Activated CD8-positive, alpha-beta memory T cell treated with anti-CD3 and anti-CD28 coated beads, Interleukin-2, amount 50 U/mL, for 4 hours (primary cell): ENCODE results near the gene RHOT2.

ENCODE experiments used
- DNase-seq: peaks from one replicate; pipeline ENCODE4 v3.0.0-alpha.2; 2020

Gene RHOT2

DNA sequence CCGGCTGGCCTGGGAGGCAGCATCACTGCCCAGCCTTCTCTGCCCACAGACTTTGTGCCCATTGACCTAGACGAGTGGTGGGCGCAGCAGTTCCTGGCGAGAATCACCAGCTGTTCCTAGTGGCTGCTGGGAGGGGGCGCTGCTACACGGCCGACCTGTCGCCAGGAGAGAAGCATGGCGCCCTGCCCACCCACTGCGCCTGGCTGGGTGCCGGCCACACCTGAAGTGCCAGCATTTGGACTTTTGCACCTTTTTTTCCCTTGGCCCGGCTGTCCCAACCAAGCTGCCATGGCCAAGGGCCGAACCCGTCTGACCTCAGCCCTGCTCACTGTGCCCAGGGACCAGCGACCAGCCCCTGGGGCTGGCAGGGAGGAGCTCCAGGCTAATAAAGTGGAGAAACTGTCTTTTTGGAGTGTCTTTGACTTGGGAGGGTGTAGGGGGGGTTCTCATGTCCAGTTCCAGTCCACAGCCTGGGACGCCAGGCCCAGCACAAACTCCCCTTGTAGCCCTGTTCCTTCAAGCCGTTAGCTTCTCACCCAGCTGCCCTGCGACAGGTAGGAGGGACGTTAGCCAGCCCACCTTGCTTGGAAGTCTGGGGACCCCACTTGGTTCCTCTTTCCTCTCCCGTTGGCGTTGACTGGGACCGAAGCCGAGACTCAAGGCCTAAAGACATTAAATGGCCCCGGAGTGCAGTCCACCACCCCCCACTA, 19.7 kb upstream of the RHOT2 start:
- DNase-seq: peak; percentile 34

DNA sequence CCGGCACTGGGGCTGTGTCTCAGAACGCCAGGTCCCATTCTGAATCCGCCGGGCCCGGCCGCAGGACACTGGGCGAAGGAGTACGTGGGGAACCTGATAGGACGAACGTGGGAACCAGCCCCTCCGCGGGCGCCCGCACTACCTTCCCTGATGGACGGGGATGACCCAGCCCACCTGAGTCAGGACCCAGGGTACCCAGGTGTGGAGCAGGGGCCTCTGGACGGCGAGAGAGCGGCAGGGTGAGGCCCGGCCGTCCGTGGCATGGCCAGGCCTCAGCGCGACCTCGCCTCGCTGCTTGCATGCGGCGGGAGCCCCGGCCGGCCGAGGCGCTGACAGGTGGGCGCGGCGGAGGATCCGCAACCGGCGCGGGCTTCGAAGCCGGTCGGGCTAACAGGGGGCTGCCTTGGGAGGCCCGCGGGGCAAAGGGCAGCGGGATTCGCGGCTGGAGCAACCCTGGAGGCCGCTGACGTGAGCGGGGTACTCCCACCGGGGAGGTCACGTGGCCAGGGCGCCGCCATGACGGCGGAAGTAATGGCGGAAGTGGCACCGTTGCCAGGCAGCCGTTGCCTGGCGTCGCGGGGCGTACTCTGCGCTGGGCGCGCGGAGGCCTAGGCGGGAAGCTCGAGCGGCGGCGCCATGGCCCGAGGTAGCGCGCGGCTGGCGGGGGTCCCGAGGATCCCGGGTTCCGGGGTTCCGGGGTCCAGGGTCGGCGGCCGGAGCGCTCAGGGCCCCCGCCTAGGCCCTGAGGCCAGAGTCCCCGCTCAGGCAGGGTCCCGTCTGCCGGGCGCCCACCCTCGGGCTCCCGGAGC, 18.9 kb upstream of the RHOT2 start, which contains the start of gene WDR90:
Gene WDR90, plus strand, starts transcription at position 585 of the 809 bp plus-strand sequence. Its CDS starts 52 bp downstream, at position 637.
- DNase-seq: peak; percentile 94

DNA sequence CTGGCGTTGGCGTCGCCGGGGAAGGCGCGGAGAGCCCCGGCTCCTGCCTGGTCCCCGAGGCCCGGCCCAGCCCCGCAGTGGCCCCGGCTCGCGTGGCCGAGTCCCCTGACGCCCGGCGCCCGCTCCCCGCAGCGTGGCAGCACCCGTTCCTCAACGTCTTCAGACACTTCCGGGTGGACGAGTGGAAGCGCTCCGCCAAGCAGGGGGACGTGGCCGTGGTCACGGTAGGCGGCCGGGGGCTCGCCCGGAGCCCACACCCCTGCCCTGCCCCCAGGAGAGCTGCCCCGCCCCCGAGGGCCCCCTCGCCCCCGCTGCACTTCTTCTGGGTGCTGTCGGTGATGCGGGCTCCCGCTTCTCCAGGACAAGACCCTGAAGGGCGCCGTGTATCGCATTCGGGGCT, 18.3 kb upstream of the RHOT2 start:
- no peak for DNase-seq

DNA sequence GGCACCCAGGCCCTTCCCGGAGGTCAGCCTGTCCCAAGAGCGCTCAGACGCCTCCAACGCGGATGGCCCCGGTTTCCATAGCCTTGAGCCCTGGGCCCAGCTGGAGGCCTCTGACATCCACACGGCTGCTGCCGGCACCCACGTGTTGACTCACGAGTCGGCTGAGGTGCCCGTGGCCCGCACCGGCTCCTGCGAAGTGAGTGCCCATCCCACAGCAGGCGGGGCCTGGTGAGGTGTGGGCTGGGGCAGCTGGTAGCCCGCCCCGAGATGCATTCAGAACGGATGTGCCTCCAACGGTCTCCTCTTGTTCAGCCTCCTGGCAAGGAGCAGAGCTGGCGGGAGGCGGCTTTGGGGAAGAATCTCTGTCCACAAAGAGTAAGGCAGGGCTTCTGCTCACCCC, 16.1 kb upstream of the RHOT2 start:
- no peak for DNase-seq

DNA sequence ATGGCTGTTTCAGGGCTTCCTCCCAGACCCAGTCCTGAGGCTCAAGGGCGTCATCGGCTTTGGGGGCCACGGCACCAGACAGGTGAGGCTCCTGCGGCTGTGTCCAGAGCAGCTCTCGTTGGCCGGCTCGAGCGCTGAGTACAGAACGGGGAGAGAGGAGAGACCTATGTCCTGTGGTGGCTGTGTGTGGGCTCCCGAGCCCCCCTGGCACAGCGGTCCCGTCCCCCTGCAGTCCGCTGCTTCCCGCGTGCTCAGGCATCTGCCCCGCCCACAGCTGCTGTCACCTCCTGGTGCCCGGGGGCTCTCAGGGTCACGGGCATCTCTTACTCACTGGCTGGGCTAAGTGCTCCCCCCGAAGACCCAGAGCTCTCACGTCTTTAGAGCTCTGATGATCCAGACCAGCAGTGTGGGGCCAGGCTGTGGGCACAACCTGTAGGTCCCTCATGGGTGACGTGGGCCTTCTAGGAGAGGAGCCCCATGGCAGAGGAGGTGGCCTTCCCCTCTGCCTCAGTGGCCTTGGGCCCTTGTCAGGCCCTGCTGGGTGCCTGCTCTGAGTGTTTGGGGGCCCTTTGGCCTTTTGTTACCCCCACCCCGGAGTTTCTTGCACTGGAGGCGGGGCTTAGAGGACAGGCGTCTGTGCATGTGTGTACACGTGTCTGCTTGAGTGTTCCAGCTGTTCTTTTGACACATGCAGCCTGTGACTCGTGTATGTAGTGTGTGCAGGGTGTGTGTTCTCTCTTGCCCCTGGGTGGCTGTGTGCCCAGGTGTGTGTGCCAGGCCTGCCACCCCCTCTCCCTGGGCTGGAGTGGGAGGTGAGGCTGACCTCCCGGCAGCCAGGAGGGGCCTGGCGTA, 15.3 kb upstream of the RHOT2 start:
- no peak for DNase-seq

DNA sequence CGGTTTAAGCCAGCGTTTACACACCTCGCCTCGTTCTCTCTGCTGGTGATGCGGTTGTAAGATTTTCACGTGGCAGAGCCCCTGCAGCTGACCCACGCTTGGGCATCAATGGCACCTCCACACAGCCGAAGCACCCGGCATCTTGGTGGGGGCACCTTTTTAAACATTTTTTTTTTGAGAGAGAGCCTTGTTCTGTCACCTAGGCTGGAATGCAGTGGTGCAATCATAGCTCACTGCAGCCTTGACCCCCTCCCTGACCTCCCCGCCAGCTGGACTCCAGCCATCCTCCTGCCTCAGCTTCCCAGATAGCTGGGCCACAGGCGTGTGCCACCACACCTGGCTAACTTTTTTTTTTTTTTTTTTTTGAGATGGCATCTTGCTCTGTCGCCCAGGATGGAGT, 13.9 kb upstream of the RHOT2 start:
- no peak for DNase-seq

DNA sequence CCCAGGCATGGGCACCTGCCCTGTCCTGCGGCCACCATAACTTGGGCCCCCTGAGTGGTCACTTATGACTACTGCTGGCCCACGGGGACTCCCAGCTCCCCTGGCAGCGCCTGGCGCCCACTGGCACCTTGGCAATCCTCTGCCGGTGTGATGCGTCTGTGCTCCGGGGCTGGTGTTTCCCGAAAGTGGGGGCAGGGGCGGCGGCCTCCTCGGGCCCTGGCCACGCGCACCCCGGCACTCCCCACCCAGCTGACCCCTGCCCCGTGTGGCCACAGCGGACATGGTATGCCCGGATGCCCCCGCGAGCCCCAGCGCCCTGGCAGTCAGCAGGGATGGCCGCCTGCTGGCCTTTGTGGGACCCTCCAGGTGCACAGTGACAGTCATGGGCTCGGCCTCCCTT, 10.4 kb upstream of the RHOT2 start:
- no peak for DNase-seq

DNA sequence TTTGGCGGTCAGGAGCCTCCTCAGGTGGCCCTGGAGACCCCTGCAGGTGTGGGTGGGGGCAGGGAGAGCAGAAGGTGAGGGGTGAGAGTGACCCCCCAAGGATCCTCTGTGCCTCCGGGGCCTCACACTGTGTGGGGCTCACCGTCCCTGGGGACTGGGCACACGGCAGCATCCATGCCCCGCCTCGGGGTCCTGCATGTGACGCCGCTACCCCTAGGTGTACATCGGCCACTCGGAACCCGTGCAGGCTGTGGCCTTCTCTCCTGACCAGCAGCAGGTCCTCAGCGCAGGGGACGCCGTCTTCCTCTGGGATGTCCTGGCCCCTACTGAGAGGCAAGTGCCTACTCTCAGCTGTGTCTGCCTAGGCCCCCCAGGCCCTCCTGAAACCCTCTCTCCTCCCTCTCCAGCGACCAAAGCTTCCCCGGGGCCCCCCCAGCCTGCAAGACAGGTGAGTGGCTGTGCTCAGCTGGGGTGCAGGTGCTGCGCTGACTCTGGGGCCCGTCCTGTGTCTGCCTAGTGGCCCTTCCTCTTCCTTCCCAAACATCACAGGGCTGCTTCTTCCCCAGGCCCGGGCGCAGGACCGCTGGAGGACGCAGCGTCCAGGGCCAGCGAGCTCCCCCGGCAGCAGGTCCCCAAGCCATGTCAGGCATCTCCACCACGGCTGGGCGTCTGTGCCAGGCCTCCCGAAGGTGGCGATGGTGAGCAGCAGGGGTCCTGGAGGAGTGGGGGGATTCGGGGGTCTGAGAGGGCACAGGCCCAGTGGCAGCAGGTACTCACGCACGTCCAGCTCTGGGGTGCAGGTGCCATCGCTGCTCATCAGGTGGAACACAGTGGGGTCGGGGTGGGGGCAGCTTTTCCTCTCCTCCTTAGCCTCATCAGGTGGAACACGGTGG, 9.0 kb upstream of the RHOT2 start:
- no peak for DNase-seq

DNA sequence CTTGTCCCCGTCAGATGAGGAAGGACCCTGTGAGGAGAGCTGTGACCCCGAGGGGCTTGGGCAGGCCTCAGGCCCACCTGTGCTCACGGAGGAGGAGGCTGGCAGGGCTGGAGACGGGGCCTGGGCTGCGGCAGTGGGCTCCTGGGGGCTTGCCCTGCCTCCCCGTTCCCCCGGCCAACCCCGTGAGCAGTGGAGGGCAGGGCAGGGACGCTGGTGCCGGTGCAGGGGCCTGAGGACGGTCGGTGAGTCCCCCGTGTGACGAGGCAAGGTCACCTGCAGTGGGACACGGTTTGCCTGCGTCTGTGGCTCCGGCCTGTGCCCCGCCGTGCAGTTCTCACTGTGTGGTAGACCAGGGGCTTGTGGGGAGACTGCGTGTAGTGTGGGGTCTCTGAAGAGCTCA, 8.3 kb upstream of the RHOT2 start:
- DNase-seq: no peak

DNA sequence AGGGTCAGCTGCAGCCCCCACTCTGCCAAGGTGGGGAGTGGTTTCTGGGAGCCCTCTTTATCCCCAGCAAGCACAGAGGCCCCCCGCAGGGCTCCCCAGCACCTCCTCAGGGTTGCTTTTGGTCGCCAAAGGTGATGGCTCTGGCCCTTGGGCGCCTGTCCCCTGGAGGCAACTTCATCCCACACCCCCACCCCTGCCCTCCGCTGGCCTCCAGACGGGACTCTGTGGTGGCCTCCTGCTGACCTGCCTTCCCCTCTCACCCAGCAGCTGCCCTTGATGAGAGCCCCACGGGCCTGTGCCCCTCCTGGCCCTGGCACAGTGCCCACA, 7.8 kb upstream of the RHOT2 start:
- no peak for DNase-seq

DNA sequence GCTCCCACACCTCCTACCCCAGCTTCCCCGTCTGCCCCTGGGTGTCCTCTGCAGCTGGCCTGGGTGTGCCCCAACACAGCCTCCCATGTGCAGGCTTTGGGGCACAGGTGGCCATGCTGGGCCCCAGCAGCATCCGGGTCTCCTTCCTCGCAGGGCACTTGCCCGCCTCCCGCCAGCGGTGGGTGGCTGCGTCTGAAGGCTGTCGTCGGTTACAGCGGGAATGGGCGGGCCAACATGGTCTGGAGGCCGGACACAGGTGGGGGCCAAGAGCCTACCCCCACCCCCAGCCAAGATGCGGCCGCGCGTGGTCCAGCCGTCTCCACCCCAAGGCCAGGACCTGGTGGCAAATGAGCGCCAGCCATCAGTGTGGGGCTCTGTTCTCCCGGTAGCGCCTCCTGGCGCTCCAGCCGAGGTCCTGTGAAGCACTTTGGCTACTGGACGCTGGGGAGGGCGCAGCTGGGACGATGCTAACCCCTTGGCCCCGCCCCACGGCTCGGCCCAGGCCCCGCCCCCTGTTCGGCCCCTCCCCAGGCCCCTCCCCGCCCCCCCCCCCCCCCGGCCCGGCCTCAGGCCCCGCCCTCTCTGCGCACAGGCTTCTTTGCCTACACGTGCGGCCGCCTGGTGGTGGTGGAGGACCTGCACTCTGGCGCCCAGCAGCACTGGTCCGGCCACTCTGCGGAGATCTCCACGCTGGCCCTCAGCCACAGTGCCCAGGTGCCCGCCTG, 7.3 kb upstream of the RHOT2 start:
- peak; percentile 61 for DNase-seq

DNA sequence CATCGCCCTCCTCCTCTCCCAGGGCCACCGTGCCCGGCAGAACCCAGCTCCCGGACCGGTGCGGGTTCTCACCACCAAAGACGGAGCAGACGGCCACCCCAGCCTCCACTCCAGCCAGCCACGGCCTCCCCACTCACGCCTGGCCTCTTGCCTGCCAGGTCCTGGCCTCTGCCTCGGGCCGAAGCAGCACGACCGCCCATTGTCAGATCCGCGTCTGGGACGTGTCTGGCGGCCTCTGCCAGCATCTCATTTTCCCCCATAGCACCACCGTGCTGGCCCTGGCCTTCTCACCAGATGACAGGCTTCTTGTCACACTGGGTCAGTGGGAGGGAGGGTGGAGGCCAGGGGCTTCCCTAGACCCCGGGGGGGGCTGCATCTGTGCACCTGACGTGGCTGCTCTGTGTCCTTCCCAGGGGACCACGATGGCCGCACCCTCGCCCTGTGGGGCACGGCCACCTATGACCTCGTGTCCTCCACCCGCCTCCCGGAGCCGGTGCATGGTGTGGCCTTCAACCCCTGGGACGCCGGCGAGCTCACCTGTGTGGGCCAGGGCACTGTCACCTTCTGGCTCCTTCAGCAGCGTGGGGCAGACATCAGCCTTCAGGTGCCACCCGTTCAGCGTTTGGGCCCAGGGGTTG, 6.6 kb upstream of the RHOT2 start:
- no peak for DNase-seq

DNA sequence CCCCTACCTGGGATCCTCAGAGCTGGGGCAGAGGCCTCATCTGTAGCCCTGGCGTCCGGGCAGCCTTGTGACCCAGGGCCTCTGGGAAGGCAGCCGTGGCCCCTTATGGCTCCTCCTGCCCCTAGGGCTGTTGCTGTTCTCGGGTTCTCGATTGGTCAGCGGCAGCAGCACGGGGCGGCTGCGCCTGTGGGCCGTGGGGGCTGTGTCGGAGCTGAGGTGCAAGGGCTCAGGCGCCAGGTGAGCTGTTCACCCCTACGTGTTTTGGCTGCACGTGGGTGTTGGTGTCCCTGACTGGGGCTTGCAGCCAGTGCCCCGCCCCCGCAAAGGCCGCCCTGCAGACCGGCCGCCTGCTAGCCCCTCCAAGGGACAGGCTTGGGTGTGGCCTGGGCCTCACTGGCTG, 5.8 kb upstream of the RHOT2 start:
- no peak for DNase-seq

DNA sequence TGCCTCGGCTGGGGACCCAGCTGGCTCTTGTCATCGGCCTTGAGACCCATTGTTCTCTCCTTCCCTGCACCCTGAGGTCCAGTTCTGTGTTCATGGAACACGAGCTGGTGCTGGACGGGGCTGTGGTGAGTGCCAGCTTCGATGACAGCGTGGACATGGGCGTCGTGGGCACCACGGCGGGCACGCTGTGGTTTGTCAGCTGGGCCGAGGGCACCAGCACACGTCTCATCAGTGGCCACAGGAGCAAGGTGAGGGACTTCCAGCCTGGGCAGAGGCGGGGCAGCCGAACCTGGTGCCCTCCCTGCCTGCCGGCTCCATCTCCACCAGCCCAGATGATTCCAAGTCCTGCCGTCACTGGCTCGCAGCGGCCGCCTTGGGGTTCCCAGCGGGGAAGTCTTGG, 5.3 kb upstream of the RHOT2 start:
- DNase-seq: no peak

DNA sequence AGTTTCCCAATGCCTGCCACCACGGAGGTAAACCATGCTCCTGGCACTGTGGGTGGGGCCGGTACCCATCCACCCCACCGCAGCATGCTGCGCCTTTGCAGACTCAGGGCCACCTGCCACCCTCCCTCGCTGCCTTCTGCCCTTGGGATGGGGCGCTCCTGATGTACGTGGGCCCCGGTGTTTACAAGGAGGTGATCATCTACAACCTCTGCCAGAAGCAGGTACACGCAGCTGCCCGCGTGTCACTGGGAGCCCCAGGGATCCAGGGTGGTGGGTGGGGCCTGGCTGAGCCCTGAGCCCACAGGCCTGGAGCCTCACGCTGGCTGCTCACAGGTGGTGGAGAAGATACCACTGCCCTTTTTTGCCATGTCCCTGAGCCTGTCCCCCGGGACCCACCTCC, 1.4 kb upstream of the RHOT2 start:
- no peak for DNase-seq

DNA sequence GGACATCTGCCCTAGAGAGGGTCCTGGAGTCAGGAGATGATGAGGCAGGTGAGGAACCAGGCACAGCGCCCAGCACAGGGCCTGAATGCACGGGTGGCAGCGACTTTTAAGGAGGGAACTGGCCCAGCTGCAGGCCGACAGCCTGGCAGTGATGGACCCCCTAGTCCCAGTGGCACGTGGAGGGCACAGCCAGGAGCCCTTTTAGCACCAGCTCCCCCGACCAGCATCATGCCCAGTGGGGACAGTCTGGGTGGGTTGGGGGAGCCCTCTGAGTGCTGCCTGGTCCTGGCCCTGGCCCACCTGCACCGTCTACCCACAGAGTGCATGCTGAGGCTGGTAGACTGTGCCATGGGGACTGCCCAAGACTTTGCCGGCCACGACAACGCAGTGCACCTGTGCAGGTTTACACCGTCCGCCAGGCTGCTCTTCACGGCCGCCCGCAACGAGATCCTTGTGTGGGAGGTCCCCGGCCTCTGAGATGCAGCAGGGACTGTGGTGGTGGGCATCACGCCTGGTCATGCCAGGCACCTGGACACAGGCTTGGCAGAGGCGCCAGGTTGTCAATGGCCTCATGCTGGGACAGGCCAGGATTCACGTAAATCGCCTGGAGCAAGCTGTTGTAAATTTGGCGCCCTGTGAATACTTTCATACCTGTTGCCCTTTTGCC, 686 bp upstream of the RHOT2 start:
- no peak for DNase-seq

DNA sequence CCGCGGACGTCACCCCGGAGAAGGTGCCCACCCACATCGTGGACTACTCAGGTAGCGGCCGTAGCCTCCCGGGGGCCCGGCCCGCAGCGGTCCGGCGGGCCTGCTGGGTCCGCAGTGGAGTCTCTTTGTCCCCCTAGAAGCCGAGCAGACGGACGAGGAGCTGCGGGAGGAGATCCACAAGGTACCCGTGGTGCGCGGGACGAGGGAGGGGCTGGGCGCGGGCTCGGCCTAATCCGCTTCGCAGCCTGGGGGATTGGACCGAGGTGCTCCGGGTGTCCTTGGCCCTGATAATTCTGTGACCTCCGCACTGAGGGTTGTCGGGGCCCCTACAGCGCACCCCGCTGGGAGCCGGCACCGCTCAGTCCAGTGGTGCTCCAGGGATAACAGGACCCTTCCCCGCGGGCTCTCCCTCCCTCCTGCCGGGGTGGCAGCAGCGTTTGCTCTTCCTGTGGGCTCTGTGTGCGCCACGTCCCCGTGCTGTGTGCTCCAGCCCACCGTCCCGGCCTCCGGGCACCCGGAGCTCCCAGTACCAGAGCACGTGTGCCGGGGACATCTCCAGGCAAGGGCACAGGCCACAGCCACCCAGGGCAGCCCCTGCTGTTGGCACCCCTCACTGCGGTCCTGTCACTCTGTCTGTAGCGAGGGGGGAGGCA, 713 bp downstream of the RHOT2 start:
- no peak for DNase-seq

DNA sequence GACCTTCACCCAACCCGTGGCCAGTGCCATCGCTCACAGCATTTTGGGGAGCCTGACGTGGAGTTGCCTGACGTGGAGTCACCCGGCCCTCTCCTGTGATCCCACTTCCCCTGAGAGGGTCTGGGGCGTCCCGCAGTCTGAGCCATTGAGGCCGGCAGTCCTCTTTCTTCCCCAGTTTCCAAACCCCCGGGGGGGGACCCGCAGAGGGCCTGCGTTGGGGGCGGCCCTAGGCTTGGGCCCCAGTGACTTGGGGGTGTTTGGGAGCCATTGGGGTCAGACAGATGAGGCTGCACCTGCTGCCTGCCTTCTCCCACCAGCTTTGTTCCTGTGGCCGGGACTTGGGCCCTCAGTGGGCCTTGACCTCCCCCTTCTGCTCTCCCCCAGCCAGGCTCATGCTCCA, 1.7 kb downstream of the RHOT2 start:
- no peak for DNase-seq

DNA sequence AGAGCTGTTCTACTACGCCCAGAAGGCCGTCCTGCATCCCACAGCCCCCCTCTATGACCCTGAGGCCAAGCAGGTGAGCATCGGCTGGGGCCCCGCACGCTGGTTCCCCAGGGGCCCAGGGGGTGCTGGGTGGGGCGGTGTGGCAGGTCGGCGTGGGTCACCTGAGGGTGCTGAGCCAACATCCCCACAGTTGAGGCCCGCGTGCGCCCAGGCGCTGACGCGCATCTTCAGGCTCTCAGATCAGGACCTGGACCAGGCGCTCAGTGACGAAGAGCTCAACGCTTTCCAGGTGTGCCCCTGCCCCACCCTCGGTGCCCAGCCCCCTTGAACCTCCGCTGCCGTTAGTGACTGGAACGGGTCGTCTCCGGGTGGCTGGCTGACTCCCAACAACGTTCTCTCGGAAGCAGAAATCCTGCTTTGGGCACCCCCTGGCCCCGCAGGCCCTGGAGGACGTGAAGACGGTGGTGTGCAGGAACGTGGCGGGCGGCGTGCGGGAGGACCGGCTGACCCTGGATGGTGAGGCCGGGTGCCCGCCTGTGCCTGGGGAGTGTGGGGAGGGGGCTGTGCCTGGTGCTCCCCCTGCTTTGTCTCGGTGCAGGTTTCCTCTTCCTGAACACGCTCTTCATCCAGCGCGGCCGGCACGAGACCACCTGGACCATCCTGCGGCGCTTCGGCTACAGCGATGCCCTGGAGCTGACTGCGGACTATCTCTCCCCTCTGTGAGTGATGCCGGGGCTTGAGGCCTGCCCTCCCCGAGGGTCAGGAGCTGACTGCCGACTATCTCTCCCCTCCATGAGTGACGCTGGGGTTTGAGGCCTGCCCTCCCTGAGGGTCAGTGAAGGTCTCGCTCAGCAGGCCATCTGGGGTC, 2.8 kb downstream of the RHOT2 start:
- no peak for DNase-seq
